ENCODE data around the gene FBLN1. TPM values are rescaled to one million over a fixed set of nuclear protein-coding genes. Genes with fewer than 3 reads are reported as not detected.
A peak's percentile ranks its signal among the peaks of the same experiment; 100 is the strongest.
"Not testable (repeated sequence)": the region's sequence is repeated elsewhere in the genome, so short reads cannot be mapped to it uniquely, and the experiment has no call there.

The FBLN1 gene
- total RNA-seq, 2 experiments from 2014 or later = not detected

DNA sequence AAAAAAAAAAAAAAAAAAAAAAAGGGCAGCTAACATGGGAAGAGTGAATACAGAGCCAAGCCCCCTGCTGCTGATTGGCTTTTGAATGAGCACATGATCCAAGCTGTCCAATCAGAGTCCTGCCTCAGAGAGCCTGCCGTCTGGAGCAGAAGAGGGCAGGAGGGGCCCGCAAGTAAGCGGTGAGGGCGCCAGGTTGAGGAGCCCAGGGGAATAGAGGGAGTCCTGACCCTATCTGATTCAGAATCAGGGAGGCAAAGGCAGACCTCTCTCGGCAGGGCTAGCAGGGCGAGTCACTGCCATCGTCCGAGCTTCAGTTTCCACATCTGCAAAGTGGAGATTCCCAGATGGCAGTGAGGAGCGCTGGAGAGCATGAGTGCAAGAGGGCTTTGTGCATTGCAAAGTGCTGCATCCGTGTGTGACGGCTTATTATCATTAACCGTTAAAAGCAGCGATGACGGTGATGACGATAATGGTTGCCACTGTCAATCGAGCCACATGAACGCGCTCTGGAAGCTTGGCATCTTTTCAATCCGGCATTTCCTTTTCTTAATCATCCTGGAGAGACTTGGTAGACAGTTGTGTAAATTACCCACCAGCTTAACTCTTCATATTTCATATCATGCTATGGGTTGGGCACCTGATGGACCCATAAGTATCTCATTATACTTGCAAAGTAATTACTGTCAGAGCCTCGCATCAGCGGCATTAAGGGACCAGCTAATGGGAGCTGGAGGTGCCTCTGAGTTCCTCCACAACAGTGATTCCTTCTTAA is 100.3 kb downstream of the FBLN1 start:
- H3K4me1 Mint-ChIP-seq = no peaks in the 10 kb centered on the region

GRCh38 chr22:45603619-45604018 is 100.9 kb downstream of the FBLN1 start:
- peaks cover 4% of the 10 kb centered on the region for H3K27me3 Mint-ChIP-seq
- H3K36me3 Mint-ChIP-seq (ENCODE audit: low read depth) = no peaks in the 10 kb centered on the region
- H3K27ac Mint-ChIP-seq = no peak overlapping the region
- DNase-seq = no peak
- H3K4me3 Mint-ChIP-seq = no peak overlapping the region
- POLR2A ChIA-PET = no interaction called here
- peaks cover 5% of the 10 kb centered on the region for H3K4me1 Mint-ChIP-seq
- CTCF ChIA-PET = interaction anchor here (0.6 kb wide), 1 partner anchor 223 kb away, joined by 6 read pairs; no protein-coding TSS in a partner anchor
- H3K9me3 Mint-ChIP-seq = no peaks in the 10 kb centered on the region

More for the DNA sequence above, 100.3 kb downstream of the FBLN1 start:
- ChIA-PET POLR2A (no interaction called here), CTCF (interaction anchor here (0.6 kb wide), 1 partner anchor 223 kb away, joined by 6 read pairs; no protein-coding TSS in a partner anchor)
- H3K4me3 Mint-ChIP-seq = no peak overlapping the region
- H3K36me3 Mint-ChIP-seq (ENCODE audit: low read depth) = no peaks in the 10 kb centered on the region
- no peaks in the 10 kb centered on the region for H3K9me3 Mint-ChIP-seq
- no peak for DNase-seq
- no peak overlapping the region for H3K27ac Mint-ChIP-seq
- peaks cover 4% of the 10 kb centered on the region for H3K27me3 Mint-ChIP-seq

DNA sequence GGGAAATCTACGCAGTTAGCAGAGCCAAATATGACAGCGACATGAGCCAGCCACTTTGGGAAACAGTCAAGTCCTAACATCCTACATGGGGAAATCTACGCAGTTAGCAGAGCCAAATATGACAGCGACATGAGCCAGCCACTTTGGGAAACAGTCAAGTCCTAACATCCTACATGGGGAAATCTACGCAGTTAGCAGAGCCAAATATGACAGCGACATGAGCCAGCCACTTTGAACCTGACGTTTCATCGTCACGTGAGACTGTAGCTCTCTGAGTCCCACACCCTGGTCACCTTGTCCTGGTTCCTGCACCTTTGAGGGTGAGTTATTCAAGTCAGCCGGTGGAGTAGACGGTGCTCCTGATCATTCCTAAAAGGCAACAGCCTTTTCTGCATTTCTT is 105.4 kb downstream of the FBLN1 start:
- H3K4me1 Mint-ChIP-seq = peaks cover 21% of the 10 kb centered on the region
- H3K9me3 Mint-ChIP-seq; H3K4me3 Mint-ChIP-seq; H3K27ac Mint-ChIP-seq; DNase-seq; CTCF ChIA-PET; H3K36me3 Mint-ChIP-seq (ENCODE audit: low read depth); POLR2A ChIA-PET; H3K27me3 Mint-ChIP-seq: not testable (repeated sequence)

GRCh38 chr22:45608763-45609180 is 106.1 kb downstream of the FBLN1 start:
- H3K27me3 Mint-ChIP-seq = peaks cover 7% of the 10 kb centered on the region
- H3K36me3 Mint-ChIP-seq (ENCODE audit: low read depth) = no peaks in the 10 kb centered on the region
- H3K27ac Mint-ChIP-seq = peak overlapping the region; percentile 72
- CTCF ChIA-PET = interaction anchor here (1.1 kb wide), 1 partner anchor 14 kb away, joined by 3 read pairs; no protein-coding TSS in a partner anchor
- peaks cover 21% of the 10 kb centered on the region for H3K4me1 Mint-ChIP-seq
- no peak overlapping the region for H3K4me3 Mint-ChIP-seq
- POLR2A ChIA-PET = interaction anchor here (0.6 kb wide), 1 partner anchor 392 kb away, joined by 5 read pairs; no protein-coding TSS in a partner anchor
- no peaks in the 10 kb centered on the region for H3K9me3 Mint-ChIP-seq
- DNase-seq = peak; percentile 30

DNA sequence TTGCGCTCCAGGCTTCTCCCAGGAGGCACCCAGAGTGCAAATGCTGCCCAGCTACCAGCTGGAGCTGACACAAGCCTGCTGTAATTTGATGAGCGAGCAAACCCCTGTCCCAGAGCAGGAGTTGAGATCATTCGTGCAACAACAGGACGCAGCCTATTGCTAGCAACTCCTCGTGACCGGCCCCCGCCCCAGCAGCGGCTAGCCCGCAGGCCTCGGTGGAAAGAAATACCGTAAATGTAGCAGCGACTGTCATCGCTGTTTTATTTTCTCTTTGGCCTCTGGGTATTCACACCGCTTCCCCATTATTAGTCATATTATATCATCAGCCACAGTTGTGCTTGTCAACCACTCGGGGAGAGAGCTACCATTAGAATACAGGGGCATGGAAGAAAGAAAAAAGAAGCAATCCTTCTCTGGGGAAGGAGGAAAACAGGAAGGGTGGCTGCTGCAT is 109.8 kb downstream of the FBLN1 start:
- ChIA-PET POLR2A (no interaction called here), CTCF (no interaction called here)
- Mint-ChIP-seq H3K27ac (peak overlapping the region; percentile 89), H3K27me3 (peaks cover 4% of the 10 kb centered on the region), H3K9me3 (no peaks in the 10 kb centered on the region), H3K4me1 (peaks cover 21% of the 10 kb centered on the region), H3K4me3 (peak overlapping the region; percentile 31), H3K36me3 (ENCODE audit: low read depth) (no peaks in the 10 kb centered on the region)
- DNase-seq = peak; percentile 25

- H3K36me3 Mint-ChIP-seq (ENCODE audit: low read depth) = no peaks in the 10 kb centered on the region
- DNase-seq = no peak
- no peaks in the 10 kb centered on the region for H3K9me3 Mint-ChIP-seq
- ChIA-PET CTCF (no interaction called here), POLR2A (no interaction called here)
- H3K27ac Mint-ChIP-seq = peak overlapping the region; percentile 89
- H3K4me1 Mint-ChIP-seq = peaks cover 21% of the 10 kb centered on the region
- H3K27me3 Mint-ChIP-seq = peaks cover 4% of the 10 kb centered on the region
- peak overlapping the region; percentile 31 for H3K4me3 Mint-ChIP-seq
Observed at GRCh38 chr22:45612940-45613339, 110.3 kb downstream of the FBLN1 start.

DNA sequence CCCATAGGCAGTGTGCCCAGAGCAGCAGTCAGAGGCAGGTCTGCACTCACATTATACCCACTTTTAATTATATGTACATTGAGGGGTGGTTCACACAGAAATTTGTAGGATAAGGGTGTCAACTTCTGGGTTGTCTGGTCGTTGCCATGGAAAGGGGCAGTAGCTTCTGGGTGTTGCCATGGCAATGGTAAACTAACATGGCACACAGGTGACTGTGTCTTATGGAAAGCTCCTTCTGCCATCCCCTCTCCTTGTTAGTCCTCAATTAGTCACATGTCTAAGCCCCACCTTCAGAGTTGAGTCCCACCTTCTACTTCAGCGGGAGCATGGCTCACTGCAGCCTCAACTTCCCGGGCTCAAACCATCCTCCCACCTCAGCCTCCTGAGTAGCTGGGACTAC is 112.7 kb downstream of the FBLN1 start:
- H3K27me3 Mint-ChIP-seq = peaks cover 4% of the 10 kb centered on the region
- H3K4me3 Mint-ChIP-seq = no peak overlapping the region
- peaks cover 13% of the 10 kb centered on the region for H3K4me1 Mint-ChIP-seq
- ChIA-PET POLR2A (no interaction called here), CTCF (no interaction called here)
- no peaks in the 10 kb centered on the region for H3K36me3 Mint-ChIP-seq (ENCODE audit: low read depth)
- H3K9me3 Mint-ChIP-seq = peaks cover 2% of the 10 kb centered on the region
- DNase-seq = no peak
- no peak overlapping the region for H3K27ac Mint-ChIP-seq

DNA sequence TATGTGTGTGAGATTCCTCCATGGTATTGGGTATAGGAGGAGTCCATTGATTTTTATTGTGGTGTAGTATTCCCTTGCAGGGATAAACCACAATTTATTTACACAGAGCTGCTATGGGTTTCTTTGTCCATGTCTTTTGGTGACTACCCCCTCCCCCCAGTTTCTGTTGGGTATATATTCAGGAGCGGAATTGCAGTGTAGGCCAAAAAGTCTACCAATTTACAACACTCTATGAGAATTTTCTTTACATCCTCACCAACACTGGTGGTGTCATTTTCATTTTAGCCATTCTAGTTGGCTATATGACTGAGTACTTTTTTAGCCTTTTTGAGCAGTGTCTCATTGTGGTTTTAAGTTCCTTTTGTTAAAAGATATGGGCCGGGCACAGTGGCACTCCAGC is 113.7 kb downstream of the FBLN1 start:
- CTCF ChIA-PET = no interaction called here

DNA sequence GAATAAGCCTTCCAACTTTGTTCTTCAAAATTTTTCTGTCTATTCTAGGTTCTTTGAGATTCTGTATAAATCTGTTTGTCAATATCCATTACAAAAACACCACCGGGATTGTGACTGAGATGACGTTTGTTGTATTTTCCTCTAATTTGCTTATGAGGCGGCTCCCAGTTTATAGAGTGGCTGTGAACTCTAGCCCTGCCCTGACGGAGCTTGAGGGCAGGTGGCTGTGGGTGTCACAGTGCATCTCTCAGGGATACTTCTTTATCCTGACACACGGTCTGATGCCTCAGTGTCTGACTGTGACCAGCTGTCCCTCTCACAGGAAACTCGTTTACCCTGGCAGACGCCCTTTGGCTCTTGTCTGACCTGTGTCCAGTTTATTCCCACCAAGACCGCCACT is 115.3 kb downstream of the FBLN1 start:
- no peak overlapping the region for H3K4me3 Mint-ChIP-seq
- peaks cover 2% of the 10 kb centered on the region for H3K27me3 Mint-ChIP-seq
- DNase-seq = no peak
- H3K9me3 Mint-ChIP-seq = peaks cover 2% of the 10 kb centered on the region
- ChIA-PET CTCF (no interaction called here), POLR2A (no interaction called here)
- H3K4me1 Mint-ChIP-seq = peaks cover 4% of the 10 kb centered on the region
- no peak overlapping the region for H3K27ac Mint-ChIP-seq
- H3K36me3 Mint-ChIP-seq (ENCODE audit: low read depth) = no peaks in the 10 kb centered on the region

More for the DNA sequence above, 113.7 kb downstream of the FBLN1 start:
- no peak for DNase-seq
- Mint-ChIP-seq H3K4me3 (no peak overlapping the region), H3K9me3 (peaks cover 2% of the 10 kb centered on the region), H3K4me1 (peaks cover 13% of the 10 kb centered on the region), H3K27me3 (peaks cover 4% of the 10 kb centered on the region), H3K36me3 (ENCODE audit: low read depth) (no peaks in the 10 kb centered on the region), H3K27ac (no peak overlapping the region)
- POLR2A ChIA-PET = no interaction called here

DNA sequence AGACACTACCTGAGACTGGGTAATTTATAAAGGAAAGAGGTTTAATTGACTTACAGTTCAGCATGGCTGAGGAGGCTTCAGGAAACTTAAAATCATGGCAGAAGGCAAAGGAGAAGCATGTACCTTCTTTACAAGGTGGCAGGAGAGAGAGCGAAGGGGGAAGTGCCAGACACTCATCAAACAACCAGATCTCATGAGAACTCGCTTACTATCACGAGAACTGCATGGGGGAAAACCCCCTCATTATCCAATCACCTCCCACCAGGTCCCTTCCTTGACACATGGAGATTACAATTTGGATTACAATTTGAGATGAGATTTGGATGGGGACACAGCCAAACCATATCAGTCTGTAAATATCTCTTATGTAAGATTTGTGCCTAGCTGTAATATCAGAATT is 118.0 kb downstream of the FBLN1 start:
- Mint-ChIP-seq H3K4me1 (peaks cover 4% of the 10 kb centered on the region), H3K27me3 (peaks cover 2% of the 10 kb centered on the region), H3K36me3 (ENCODE audit: low read depth) (no peaks in the 10 kb centered on the region), H3K4me3 (no peak overlapping the region), H3K9me3 (peaks cover 2% of the 10 kb centered on the region), H3K27ac (no peak overlapping the region)
- no peak for DNase-seq
- POLR2A ChIA-PET = no interaction called here
- CTCF ChIA-PET = no interaction called here

GRCh38 chr22:45621836-45622600 is 119.3 kb downstream of the FBLN1 start:
- ChIA-PET CTCF (interaction anchor here (0.9 to 1.2 kb wide), 2 partner anchors 13 to 20 kb away, joined by 3 read pairs; no protein-coding TSS in a partner anchor), POLR2A (no interaction called here)
- H3K36me3 Mint-ChIP-seq (ENCODE audit: low read depth) = no peaks in the 10 kb centered on the region
- no peak overlapping the region for H3K4me3 Mint-ChIP-seq
- H3K27me3 Mint-ChIP-seq = peaks cover 2% of the 10 kb centered on the region
- H3K9me3 Mint-ChIP-seq = peaks cover 2% of the 10 kb centered on the region
- no peak overlapping the region for H3K27ac Mint-ChIP-seq
- DNase-seq = no peak
- peaks cover 4% of the 10 kb centered on the region for H3K4me1 Mint-ChIP-seq

DNA sequence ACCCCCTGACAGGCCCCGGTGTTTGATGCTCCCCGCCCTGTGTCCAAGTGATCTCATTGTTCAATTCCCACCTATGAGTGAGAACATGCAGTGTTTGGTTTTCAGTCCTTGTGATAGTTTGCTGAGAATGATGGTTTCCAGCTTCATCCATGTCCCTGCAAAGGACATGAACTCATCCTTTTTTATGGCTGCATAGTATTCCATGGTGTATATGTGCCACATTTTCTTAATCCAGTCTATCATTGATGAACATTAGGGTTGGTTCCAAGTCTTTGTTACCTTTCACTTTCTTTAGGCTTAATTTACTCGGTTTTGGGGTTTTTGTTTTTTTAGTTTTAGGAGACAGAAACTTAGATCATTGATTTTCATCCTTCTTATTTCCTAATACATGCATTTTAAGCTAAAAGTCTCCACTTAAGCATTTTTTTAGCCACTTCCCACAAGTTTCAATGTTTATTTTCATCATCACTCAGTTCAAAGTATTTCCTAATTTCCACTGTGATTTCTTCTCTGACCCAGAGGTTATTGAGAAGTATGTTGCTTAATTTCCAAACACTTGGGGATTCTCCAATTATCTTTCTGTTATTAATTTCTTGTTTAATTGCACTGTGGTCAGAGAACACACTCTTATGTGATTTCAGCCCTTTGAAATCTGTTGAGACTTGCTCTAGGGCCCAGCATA is 120.9 kb downstream of the FBLN1 start:
- H3K36me3 Mint-ChIP-seq (ENCODE audit: low read depth); DNase-seq; H3K27ac Mint-ChIP-seq; POLR2A ChIA-PET; H3K27me3 Mint-ChIP-seq; H3K4me1 Mint-ChIP-seq; H3K4me3 Mint-ChIP-seq; H3K9me3 Mint-ChIP-seq; CTCF ChIA-PET: not testable (repeated sequence)

DNA sequence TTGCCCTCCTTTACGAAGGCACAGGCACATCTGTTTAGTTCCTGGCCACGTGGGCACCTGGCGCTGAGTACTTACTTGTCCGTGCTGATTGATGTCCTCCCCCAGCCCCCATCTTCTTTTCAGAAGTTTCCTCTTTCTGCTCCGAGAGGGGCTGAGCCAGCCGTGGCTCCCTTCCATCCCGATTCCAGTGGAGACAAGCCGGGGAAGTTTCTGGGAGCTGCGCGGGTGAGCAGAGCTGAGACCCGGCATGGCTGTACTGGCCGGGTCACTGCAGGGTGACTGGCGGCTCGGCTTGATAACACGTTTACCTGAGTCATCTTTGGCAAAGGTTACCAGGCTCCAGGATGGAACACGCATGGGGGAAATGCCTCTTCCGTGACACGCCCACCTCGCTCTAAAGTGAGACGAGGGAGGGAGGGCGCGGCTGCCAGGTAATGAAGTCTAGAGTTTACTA is 123.5 kb downstream of the FBLN1 start:
- no peak overlapping the region for H3K27ac Mint-ChIP-seq
- no peaks in the 10 kb centered on the region for H3K4me1 Mint-ChIP-seq
- H3K4me3 Mint-ChIP-seq = no peak overlapping the region
- H3K9me3 Mint-ChIP-seq = no peaks in the 10 kb centered on the region
- ChIA-PET POLR2A (no interaction called here), CTCF (interaction anchor here (0.7 kb wide), 1 partner anchor 16 kb away, joined by 3 read pairs; no protein-coding TSS in a partner anchor)
- no peaks in the 10 kb centered on the region for H3K36me3 Mint-ChIP-seq (ENCODE audit: low read depth)
- no peak for DNase-seq
- H3K27me3 Mint-ChIP-seq = peaks cover 8% of the 10 kb centered on the region
